ENCODE results near the gene MAP4K5. TPM values are rescaled to one million over a fixed set of nuclear protein-coding genes. Genes with fewer than 3 reads are reported as not detected.

Gene MAP4K5
- total RNA-seq, 2 experiments from 2014 or later = 28.3 to 28.6 TPM

GRCh38 chr14:50475460-50475859 is 56.9 kb downstream of the MAP4K5 start:
- no peak for DNase-seq
- no peaks in the 10 kb centered on the region for H3K27me3 Mint-ChIP-seq (ENCODE audit: low read depth)
- H3K9me3 Mint-ChIP-seq (ENCODE audit: insufficient read depth) = peaks cover 47% of the 10 kb centered on the region
- no peak overlapping the region for H3K27ac Mint-ChIP-seq
- ATAC-seq = no peak
- ChIA-PET POLR2A (no interaction called here), CTCF (no interaction called here)
- H3K4me3 Mint-ChIP-seq = no peak overlapping the region
- H3K4me1 Mint-ChIP-seq (ENCODE audit: low read depth) = no peaks in the 10 kb centered on the region
- H3K36me3 Mint-ChIP-seq (ENCODE audit: low read depth) = peaks cover 66% of the 10 kb centered on the region

- H3K4me3 Mint-ChIP-seq = no peak overlapping the region
- ATAC-seq = no peak
- peaks cover 7% of the 10 kb centered on the region for H3K4me1 Mint-ChIP-seq (ENCODE audit: low read depth)
- POLR2A ChIA-PET = no interaction called here
- H3K27me3 Mint-ChIP-seq (ENCODE audit: low read depth) = no peaks in the 10 kb centered on the region
- H3K9me3 Mint-ChIP-seq (ENCODE audit: insufficient read depth) = peaks cover 63% of the 10 kb centered on the region
- H3K36me3 Mint-ChIP-seq (ENCODE audit: low read depth) = peaks cover 79% of the 10 kb centered on the region
- CTCF ChIA-PET = no interaction called here
- no peak overlapping the region for H3K27ac Mint-ChIP-seq
- no peak for DNase-seq
These were observed 60.4 kb downstream of the MAP4K5 start for GRCh38 chr14:50471838-50472465.

GRCh38 chr14:50469982-50470381 is 62.4 kb downstream of the MAP4K5 start:
- CTCF ChIA-PET = no interaction called here
- Mint-ChIP-seq H3K27ac (no peak overlapping the region), H3K9me3 (ENCODE audit: insufficient read depth) (peaks cover 60% of the 10 kb centered on the region)

GRCh38 chr14:50462111-50462510 is 70.3 kb downstream of the MAP4K5 start:
- Mint-ChIP-seq H3K36me3 (ENCODE audit: low read depth) (peaks cover 21% of the 10 kb centered on the region), H3K27ac (no peak overlapping the region), H3K4me1 (ENCODE audit: low read depth) (no peaks in the 10 kb centered on the region), H3K27me3 (ENCODE audit: low read depth) (no peaks in the 10 kb centered on the region), H3K9me3 (ENCODE audit: insufficient read depth) (no peaks in the 10 kb centered on the region), H3K4me3 (no peak overlapping the region)
- ATAC-seq (no peak), DNase-seq (no peak)
- ChIA-PET POLR2A (no interaction called here), CTCF (no interaction called here)

More at GRCh38 chr14:50469982-50470381, 62.4 kb downstream of the MAP4K5 start:
- DNase-seq (no peak), ATAC-seq (no peak)
- POLR2A ChIA-PET = no interaction called here
- peaks cover 78% of the 10 kb centered on the region for H3K36me3 Mint-ChIP-seq (ENCODE audit: low read depth)
- H3K4me3 Mint-ChIP-seq = no peak overlapping the region
- H3K4me1 Mint-ChIP-seq (ENCODE audit: low read depth) = peaks cover 7% of the 10 kb centered on the region
- H3K27me3 Mint-ChIP-seq (ENCODE audit: low read depth) = no peaks in the 10 kb centered on the region

GRCh38 chr14:50453869-50454268 is 78.5 kb downstream of the MAP4K5 start:
- Mint-ChIP-seq H3K36me3 (ENCODE audit: low read depth) (peaks cover 35% of the 10 kb centered on the region), H3K27me3 (ENCODE audit: low read depth) (no peaks in the 10 kb centered on the region), H3K9me3 (ENCODE audit: insufficient read depth) (no peaks in the 10 kb centered on the region), H3K27ac (no peak overlapping the region), H3K4me1 (ENCODE audit: low read depth) (no peaks in the 10 kb centered on the region), H3K4me3 (no peak overlapping the region)
- ChIA-PET POLR2A (no interaction called here), CTCF (interaction anchor here (1.0 to 2.1 kb wide), 2 partner anchors 9 to 16 kb away, joined by 3 to 4 read pairs; no protein-coding TSS in a partner anchor)
- no peak for DNase-seq
- ATAC-seq = no peak

- ChIA-PET CTCF (interaction anchor here (1.0 kb wide), 1 partner anchor 15 kb away, joined by 3 read pairs; no protein-coding TSS in a partner anchor), POLR2A (no interaction called here)
- ATAC-seq (no peak), DNase-seq (no peak)
- Mint-ChIP-seq H3K27me3 (ENCODE audit: low read depth) (no peaks in the 10 kb centered on the region), H3K4me3 (no peak overlapping the region), H3K27ac (no peak overlapping the region), H3K9me3 (ENCODE audit: insufficient read depth) (no peaks in the 10 kb centered on the region), H3K4me1 (ENCODE audit: low read depth) (no peaks in the 10 kb centered on the region), H3K36me3 (ENCODE audit: low read depth) (peaks cover 36% of the 10 kb centered on the region)
These were observed 79.2 kb downstream of the MAP4K5 start for GRCh38 chr14:50452979-50453705.

GRCh38 chr14:50452296-50452695 is 80.1 kb downstream of the MAP4K5 start:
- CTCF ChIA-PET = no interaction called here
- ATAC-seq = no peak
- peaks cover 40% of the 10 kb centered on the region for H3K36me3 Mint-ChIP-seq (ENCODE audit: low read depth)

GRCh38 chr14:50451854-50452253 is 80.5 kb downstream of the MAP4K5 start:
- no peak overlapping the region for H3K27ac Mint-ChIP-seq
- POLR2A ChIA-PET = no interaction called here
- ATAC-seq (no peak), DNase-seq (no peak)
- H3K9me3 Mint-ChIP-seq (ENCODE audit: insufficient read depth) = no peaks in the 10 kb centered on the region
- no peak overlapping the region for H3K4me3 Mint-ChIP-seq
- CTCF ChIA-PET = no interaction called here
- H3K36me3 Mint-ChIP-seq (ENCODE audit: low read depth) = peaks cover 40% of the 10 kb centered on the region
- no peaks in the 10 kb centered on the region for H3K4me1 Mint-ChIP-seq (ENCODE audit: low read depth)
- H3K27me3 Mint-ChIP-seq (ENCODE audit: low read depth) = no peaks in the 10 kb centered on the region

More at GRCh38 chr14:50452296-50452695, 80.1 kb downstream of the MAP4K5 start:
- no peak for DNase-seq
- POLR2A ChIA-PET = no interaction called here
- H3K9me3 Mint-ChIP-seq (ENCODE audit: insufficient read depth) = no peaks in the 10 kb centered on the region
- no peaks in the 10 kb centered on the region for H3K27me3 Mint-ChIP-seq (ENCODE audit: low read depth)
- H3K4me1 Mint-ChIP-seq (ENCODE audit: low read depth) = no peaks in the 10 kb centered on the region
- H3K27ac Mint-ChIP-seq = no peak overlapping the region
- H3K4me3 Mint-ChIP-seq = no peak overlapping the region

- no peak overlapping the region for H3K27ac Mint-ChIP-seq
- H3K27me3 Mint-ChIP-seq (ENCODE audit: low read depth) = no peaks in the 10 kb centered on the region
- no peaks in the 10 kb centered on the region for H3K4me1 Mint-ChIP-seq (ENCODE audit: low read depth)
- no peak overlapping the region for H3K4me3 Mint-ChIP-seq
- ATAC-seq (no peak), DNase-seq (no peak)
- H3K9me3 Mint-ChIP-seq (ENCODE audit: insufficient read depth) = no peaks in the 10 kb centered on the region
- peaks cover 38% of the 10 kb centered on the region for H3K36me3 Mint-ChIP-seq (ENCODE audit: low read depth)
- ChIA-PET CTCF (interaction anchor here (1.4 kb wide), 1 partner anchor 126 kb away, joined by 4 read pairs; no protein-coding TSS in a partner anchor), POLR2A (no interaction called here)
These were observed 84.9 kb downstream of the MAP4K5 start for GRCh38 chr14:50447461-50447860.

GRCh38 chr14:50434528-50434927 is 97.8 kb downstream of the MAP4K5 start:
- Mint-ChIP-seq H3K9me3 (ENCODE audit: insufficient read depth) (peaks cover 12% of the 10 kb centered on the region), H3K27me3 (ENCODE audit: low read depth) (no peaks in the 10 kb centered on the region), H3K4me3 (no peak overlapping the region), H3K4me1 (ENCODE audit: low read depth) (no peaks in the 10 kb centered on the region), H3K27ac (no peak overlapping the region), H3K36me3 (ENCODE audit: low read depth) (peaks cover 46% of the 10 kb centered on the region)
- ATAC-seq = no peak
- CTCF ChIA-PET = no interaction called here
- POLR2A ChIA-PET = interaction anchor here (0.6 kb wide), 1 partner anchor 57 kb away, joined by 3 read pairs; no protein-coding TSS in a partner anchor
- DNase-seq = no peak

- ChIA-PET POLR2A (no interaction called here), CTCF (no interaction called here)
- peaks cover 38% of the 10 kb centered on the region for H3K36me3 Mint-ChIP-seq (ENCODE audit: low read depth)
- H3K27me3 Mint-ChIP-seq (ENCODE audit: low read depth) = no peaks in the 10 kb centered on the region
- no peak overlapping the region for H3K27ac Mint-ChIP-seq
- ATAC-seq = no peak
- no peaks in the 10 kb centered on the region for H3K4me1 Mint-ChIP-seq (ENCODE audit: low read depth)
- peaks cover 5% of the 10 kb centered on the region for H3K9me3 Mint-ChIP-seq (ENCODE audit: insufficient read depth)
- H3K4me3 Mint-ChIP-seq = no peak overlapping the region
- no peak for DNase-seq
These were observed 100.2 kb downstream of the MAP4K5 start for GRCh38 chr14:50432131-50432530.

- no peaks in the 10 kb centered on the region for H3K27me3 Mint-ChIP-seq (ENCODE audit: low read depth)
- no peak overlapping the region for H3K4me3 Mint-ChIP-seq
- ChIA-PET POLR2A (interaction anchor here (0.7 kb wide), 1 partner anchor 28 kb away, joined by 3 read pairs; no protein-coding TSS in a partner anchor), CTCF (no interaction called here)
- H3K27ac Mint-ChIP-seq = no peak overlapping the region
- ATAC-seq (no peak), DNase-seq (no peak)
- no peaks in the 10 kb centered on the region for H3K9me3 Mint-ChIP-seq (ENCODE audit: insufficient read depth)
- H3K36me3 Mint-ChIP-seq (ENCODE audit: low read depth) = peaks cover 10% of the 10 kb centered on the region
- H3K4me1 Mint-ChIP-seq (ENCODE audit: low read depth) = no peaks in the 10 kb centered on the region
These were observed 106.6 kb downstream of the MAP4K5 start for GRCh38 chr14:50425816-50426215.
